HG02938 (cell line): ENCODE data around the gene NAPB.
A peak's percentile ranks its signal among the peaks of the same experiment; 100 is the strongest.
"Not testable (repeated sequence)": the region's sequence is repeated elsewhere in the genome, so short reads cannot be mapped to it uniquely, and the experiment has no call there.

Experiments used
- ATAC-seq: cut with Tn5 transposase; IDR thresholded peaks from one replicate; pipeline ENCODE4 v1.9.1; 2021; ENCODE audit warnings: mild to moderate bottlenecking, moderate library complexity; ENCODE audit not compliant: unreplicated experiment

The NAPB gene

GRCh38 chr20:23420943-23421931 is at the start of gene NAPB:
Gene NAPB (minus strand): TSS chr20:23421488. CDS start chr20:23421402, 86 bp downstream.
- ATAC-seq: peak; percentile 93

GRCh38 chr20:23466961-23467360 is 45.7 kb upstream of the NAPB start:
- not testable (repeated sequence) for ATAC-seq

GRCh38 chr20:23461180-23461579 is 39.9 kb upstream of the NAPB start:
- ATAC-seq: no peak

DNA sequence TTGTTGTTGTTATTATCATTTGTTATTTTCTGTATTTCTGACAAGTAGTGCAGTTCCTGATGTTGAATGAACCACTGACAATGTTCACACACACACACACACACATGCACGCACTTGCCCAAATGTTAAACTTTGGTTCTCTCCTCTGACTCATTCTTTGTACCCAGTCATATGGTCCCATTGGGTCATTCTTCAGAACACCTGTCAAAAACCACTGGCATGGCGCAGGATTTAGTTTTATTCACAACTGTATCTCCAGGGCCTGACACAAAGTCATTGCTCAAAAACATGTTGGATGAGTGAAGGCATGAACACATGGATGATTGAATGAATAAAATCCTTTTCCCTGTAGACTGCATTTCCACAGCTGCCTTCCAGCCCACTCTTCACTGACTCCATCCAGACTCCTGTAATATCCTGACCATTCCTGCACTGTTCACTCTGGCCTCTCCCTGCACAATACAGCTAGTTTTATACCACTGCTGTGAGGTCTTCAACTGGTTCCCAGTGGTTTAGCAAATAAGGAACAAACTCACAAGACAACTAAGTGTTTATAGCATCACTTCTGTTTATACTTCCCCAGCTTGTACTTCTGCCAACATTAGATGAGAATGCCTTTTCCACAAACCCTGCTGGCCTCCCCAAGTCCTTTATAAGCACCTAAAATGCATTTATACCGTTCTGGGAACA is 38.3 kb upstream of the NAPB start:
- no peak for ATAC-seq

- ATAC-seq: no peak
These were observed 35.6 kb upstream of the NAPB start for GRCh38 chr20:23456873-23457272.

GRCh38 chr20:23456409-23456808 is 35.1 kb upstream of the NAPB start:
- no peak for ATAC-seq

GRCh38 chr20:23455639-23456038 is 34.4 kb upstream of the NAPB start:
- no peak for ATAC-seq

DNA sequence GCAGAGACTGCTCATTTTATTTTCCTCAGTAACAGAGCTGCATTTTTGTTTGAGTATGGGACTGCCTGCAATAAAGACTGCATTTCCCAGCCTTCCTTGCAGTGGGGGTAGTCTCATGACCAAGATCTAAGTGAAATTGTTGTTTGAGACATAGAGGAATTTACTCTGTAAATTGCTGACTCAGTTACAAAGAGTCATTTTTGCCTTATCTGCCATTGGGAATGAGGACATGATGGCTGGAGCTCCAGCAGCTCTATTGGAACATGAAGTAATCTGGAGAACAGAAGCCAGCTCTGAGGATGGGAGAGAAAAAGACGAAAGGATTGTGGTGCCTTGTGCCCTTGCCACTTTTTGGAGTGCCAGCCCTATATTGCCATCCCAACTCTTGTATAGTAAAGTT is 33.5 kb upstream of the NAPB start:
- ATAC-seq: no peak

DNA sequence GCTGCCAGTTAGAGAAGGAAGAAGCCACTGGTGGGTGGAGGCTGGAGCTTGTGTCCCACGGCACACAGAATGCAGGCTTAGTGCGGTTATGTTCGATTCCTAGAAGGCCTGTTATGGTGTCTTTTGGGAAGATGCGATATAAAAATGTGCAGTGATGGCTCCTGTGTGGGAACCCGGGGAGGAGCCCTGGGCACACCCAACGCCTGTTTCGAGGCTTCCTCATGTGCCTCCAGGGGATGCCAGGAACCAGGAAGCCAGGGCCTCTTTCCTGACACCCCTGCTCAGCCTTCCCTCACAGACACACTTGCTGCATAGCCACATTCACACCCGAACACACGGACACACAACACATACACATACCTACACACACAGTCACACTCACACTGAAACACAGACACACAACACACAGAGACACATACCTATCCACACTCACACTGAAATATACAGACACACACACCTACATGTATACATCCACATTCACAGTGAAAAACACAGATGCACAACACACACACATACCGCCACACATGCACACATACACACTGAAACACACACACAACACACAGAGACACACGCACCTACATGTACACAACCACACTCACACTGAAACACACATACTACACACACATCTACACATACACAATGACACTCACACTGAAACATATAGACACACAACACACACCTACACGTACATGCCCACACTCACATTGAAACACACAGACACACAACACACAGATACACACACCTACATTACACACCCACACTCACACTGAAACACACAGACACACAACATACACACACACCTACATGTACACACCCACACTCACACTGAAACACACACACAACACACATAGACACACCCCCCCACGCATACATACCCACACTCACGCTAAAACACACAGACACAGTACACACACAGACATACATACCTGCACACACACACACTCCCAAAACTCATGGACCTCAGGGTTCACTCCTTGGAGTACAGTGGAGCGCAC is 32.6 kb upstream of the NAPB start:
- ATAC-seq: no peak

DNA sequence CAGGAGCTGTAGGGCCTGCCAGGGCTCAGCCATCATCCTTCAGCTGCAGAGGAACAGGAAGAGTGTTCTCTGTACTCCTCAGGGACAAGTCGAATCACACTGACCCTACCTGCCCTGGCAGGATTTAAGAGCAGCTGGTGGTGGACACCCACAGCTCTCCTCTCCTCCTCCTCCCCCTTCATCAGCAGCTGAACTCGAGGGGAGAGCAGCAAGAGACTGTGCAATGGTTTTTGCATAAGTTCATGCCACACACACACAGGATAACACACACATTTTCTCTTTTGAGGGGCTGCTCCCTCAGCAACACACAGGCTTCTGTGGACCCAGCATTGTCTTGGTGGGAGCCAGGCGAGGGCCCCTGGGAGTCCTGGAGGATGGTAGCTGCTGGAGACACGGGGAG is 31.5 kb upstream of the NAPB start, which contains the start of gene CST11:
TSS of gene CST11 (minus strand) at position 101 of the 400 bp plus-strand sequence. CDS start at position 36, 65 bp downstream.
- ATAC-seq: no peak

DNA sequence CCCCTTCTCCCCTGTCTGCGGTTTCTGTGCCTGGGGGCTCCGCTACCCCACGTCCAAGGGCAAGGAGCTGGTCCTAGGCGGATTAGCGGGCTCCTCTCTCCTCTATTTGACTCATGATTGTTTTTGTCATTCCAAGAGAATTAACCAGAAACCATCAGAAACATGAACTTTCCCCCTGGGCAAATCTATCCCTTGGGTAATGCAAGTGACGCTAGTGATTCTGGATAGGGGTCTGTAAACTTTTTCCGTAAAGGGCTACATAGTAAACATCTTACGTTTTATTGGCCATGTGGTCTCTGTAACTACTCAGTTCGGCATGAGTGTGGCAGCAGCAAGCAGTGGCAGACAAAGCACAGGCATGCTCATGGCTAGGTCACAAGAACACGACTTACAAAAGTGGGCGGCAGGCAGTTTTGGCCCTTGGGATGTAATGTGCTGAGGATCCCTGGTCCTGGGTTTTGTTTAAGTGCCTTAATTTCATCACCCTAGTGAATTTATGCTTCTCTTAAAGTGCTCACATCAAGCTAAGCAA is 30.7 kb upstream of the NAPB start:
- no peak for ATAC-seq

- ATAC-seq: no peak
These were observed 29.6 kb upstream of the NAPB start for GRCh38 chr20:23450877-23451276.

GRCh38 chr20:23449421-23449820 is 28.1 kb upstream of the NAPB start:
- no peak for ATAC-seq

GRCh38 chr20:23448167-23448566 is 26.9 kb upstream of the NAPB start:
- no peak for ATAC-seq

DNA sequence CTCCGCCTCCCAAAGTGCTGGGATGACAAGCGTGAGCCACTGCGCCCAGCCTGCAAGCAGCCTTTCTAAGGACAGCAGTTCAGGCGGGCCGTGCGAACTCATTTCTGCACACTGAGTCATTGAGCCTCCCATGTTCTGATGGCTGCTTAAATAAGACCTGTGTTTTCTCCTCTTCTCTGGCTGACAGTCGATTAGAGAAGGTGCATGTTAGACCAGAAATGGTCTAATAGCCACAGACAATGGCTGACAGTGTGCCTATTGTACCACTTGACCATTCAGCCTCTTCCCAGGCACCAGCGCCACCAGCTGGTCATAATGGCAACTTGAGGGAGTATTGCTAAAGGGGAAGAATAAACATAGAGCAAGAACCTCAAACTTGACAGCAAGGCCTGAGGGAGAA is 25.2 kb upstream of the NAPB start:
- no peak for ATAC-seq

DNA sequence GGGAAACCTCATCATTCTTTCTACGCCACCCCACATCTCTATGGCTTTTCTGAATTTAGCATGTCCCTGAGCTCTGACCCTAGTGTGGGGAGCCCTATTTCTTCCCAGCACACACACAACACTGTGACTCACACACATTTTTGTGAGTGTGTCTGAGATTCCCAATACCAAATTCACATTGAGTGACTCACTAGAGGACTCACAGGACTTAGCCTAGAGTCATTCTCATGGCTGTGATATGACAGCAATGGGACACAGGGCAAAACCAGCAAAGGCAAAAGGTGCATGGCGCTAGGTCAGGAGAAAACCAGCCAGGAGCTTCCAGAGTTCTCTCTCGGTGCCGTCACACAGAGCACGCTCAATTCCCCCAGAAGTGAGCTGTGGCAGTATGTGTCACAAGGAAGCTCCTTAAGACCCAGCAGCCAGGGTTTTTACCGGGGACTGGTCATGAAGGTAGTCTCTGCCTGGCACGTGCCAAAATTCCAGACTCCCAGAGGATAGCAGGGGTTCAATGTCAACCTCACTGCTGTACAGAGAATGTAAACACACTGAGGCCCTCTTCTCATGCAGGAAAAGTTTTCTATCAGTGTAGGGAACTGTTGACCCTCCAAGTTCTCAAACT is 24.4 kb upstream of the NAPB start:
- ATAC-seq: no peak

DNA sequence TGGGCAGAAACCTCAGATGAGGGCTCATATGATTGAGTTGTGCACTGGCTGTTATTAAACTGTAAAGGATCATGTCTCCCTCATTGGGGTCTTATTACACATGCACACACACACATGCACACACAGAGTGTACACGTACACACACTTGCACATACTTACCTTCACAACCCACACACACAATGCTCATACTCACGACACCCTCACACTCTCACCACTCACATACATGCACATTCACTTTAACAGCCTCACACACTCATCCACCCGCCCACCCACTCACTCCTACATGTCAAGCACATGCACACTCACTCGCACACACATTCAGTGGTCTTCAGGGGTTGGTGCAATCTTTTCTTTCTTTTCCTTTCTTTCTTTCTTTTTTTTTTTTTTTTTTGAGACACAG is 23.6 kb upstream of the NAPB start:
- ATAC-seq: no peak

- no peak for ATAC-seq
These were observed 21.1 kb upstream of the NAPB start for GRCh38 chr20:23442436-23442835.

- ATAC-seq: no peak
These were observed 20.6 kb upstream of the NAPB start for GRCh38 chr20:23441850-23442313.

DNA sequence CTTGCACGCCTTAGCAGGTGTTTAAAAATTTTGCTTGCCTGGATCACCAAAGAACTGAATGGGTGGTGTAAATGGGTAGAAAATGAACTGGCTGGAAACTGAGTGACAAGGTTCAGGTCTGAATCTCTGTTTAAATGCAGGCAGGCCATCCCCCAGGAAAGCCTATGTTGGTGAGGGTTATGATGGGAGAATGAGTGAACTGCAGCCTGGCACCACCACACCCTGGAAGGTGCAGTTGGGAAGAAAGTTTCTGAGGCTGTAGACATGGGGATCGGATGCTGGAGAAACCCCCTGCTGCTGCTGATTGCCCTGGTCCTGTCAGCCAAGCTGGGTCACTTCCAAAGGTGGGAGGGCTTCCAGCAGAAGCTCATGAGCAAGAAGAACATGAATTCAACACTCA is 18.7 kb upstream of the NAPB start:
- ATAC-seq: no peak
